DOHH2 (cell line): Measurements from ENCODE around the gene AGRN.

Source experiments
- EZH2phosphoT487 ChIP-seq: fragments of 200-600 bp; sonication (generic); IDR thresholded peaks from 2 replicates; pipeline ENCODE4 v1.6.1; 2017; ENCODE audit warnings: borderline replicate concordance, mild to moderate bottlenecking, antibody characterized with exemption, low read length, moderate library complexity, mixed read lengths
- TF ChIP-seq, protein P1 (sequence below): fragments of 200-600 bp; sonication (generic); IDR thresholded peaks from one replicate; pipeline ENCODE4 v1.5.1; 2014; ENCODE audit warnings: antibody characterized with exemption, mild to moderate bottlenecking, low read depth, low read length; ENCODE audit not compliant: poor library complexity, severe bottlenecking

GRCh38 chr1:1058921-1059493 is 39.1 kb downstream of the AGRN start:
- TF ChIP-seq, protein P1, sequence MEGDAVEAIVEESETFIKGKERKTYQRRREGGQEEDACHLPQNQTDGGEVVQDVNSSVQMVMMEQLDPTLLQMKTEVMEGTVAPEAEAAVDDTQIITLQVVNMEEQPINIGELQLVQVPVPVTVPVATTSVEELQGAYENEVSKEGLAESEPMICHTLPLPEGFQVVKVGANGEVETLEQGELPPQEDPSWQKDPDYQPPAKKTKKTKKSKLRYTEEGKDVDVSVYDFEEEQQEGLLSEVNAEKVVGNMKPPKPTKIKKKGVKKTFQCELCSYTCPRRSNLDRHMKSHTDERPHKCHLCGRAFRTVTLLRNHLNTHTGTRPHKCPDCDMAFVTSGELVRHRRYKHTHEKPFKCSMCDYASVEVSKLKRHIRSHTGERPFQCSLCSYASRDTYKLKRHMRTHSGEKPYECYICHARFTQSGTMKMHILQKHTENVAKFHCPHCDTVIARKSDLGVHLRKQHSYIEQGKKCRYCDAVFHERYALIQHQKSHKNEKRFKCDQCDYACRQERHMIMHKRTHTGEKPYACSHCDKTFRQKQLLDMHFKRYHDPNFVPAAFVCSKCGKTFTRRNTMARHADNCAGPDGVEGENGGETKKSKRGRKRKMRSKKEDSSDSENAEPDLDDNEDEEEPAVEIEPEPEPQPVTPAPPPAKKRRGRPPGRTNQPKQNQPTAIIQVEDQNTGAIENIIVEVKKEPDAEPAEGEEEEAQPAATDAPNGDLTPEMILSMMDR = peak; percentile 62
- TF ChIP-seq EZH2phosphoT487 = 0 out of 2 replicates have a peak, but pooled peaks have one; percentile 43
